GM21717 (cell line): ENCODE results near the gene FLRT1.
"Not testable (repeated sequence)": the region's sequence is repeated elsewhere in the genome, so short reads cannot be mapped to it uniquely, and the experiment has no call there.

Experiments used
- ATAC-seq: cut with Tn5 transposase; IDR thresholded peaks from one replicate; pipeline ENCODE4 v1.9.1; 2021; ENCODE audit warnings: mild to moderate bottlenecking, moderate library complexity; ENCODE audit not compliant: unreplicated experiment

FLRT1 gene

GRCh38 chr11:64044730-64045393 lies 9.1 kb downstream of the FLRT1 start:
- ATAC-seq, result no peak

DNA sequence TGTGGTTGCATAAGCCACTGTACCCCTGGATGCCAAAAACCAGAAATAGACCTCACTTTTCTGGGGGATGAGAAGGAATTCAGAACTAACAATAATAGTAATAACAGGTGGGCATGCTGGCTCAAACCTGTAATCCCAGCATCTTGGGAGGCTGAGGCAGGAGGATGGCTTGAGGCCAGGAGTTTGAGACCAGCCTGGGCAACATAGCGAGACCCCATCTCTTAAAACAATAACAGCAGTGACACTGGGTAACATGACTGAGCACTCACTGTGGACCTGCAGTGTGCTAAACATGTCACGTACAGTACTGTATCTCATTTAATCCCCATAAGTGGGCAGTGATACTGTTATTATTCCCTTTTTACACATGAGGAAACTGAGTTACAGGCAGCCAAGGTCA lies 10.0 kb downstream of the FLRT1 start:
- no peak for ATAC-seq

- not testable (repeated sequence) for ATAC-seq
These were observed 11.6 kb downstream of the FLRT1 start for GRCh38 chr11:64047373-64047772.

DNA sequence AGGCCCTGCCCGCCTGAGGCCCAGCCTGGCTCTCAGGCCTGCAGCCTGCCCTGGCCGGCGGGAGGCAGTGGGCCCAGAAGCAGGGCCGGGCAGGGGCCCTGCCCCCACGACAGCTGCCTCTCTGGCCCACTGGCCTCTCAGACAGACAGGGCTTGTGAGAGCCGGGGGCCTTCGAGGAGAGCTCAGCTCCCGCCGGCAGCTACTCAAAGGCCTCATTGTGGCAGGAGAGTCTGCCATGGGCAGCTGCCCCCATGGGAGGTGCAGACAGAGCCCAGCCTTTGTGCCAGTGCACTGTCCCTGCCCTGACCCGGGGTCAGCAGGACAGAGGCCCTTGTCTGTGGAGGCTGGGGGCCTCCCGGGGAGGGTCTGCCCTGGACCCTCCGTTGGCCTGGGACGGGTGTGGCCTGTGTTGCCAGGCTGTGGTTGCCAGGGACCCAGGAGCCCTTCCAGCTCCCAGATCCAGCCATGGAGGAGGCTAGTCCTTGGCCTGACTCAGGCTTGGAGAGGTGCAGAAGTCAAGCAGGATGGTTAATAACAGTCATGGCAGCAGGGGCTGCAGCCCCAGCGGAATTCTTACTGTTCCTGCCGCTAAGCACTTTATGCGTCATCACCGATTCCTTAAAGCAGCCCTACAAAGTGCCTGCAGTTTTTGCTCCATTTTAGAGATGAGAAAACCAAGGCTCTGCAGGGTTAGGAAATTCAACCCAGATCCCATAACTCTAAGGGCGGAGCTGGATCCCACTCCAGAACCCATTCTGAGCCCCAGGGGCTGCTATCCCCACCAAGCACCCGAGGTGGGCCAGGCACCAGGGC lies 12.5 kb downstream of the FLRT1 start:
- ATAC-seq, result no peak

DNA sequence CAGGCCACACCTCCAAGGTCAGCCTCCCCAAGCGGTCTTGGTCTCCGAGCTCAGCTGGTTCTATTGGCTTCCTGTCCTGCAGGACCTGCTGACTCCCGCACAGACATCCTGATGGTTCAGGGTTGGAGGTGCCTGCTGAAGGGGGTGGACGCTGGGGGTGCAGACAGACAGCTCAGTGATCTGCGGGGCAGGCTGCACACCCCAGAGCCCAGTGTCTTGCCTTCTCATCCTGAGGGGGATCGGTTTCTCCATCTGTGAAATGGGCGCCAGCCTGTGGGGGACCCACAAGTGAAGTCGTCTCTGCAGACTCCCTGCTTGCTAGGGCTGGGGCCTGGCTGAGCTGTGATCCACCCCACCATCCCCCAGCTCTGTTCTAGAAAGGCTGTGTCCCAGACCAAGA lies 13.8 kb downstream of the FLRT1 start:
- no peak for ATAC-seq

GRCh38 chr11:64051297-64051696 lies 15.6 kb downstream of the FLRT1 start:
- no peak for ATAC-seq

DNA sequence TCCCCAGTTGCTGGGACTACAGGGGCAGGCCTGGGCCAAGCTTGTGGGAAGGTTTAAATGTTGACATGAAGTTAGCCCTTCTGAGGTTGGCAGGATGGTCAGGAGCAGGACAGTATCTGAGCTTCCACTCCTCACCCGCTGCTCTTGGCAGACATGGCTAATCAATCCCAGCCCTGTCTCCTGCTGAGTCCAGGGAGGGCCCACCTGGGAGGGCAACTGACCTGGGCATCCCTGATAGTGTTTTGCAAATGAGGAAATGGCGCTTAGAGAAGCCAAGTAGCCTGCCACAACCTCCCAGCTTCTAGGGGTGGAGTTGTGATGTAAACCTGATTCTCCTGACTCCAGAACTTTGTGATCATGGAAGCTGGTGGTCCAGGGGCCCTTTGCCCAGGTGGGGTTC lies 16.7 kb downstream of the FLRT1 start:
- ATAC-seq, result no peak

- no peak for ATAC-seq
These were observed 17.3 kb downstream of the FLRT1 start for GRCh38 chr11:64052938-64053622.

DNA sequence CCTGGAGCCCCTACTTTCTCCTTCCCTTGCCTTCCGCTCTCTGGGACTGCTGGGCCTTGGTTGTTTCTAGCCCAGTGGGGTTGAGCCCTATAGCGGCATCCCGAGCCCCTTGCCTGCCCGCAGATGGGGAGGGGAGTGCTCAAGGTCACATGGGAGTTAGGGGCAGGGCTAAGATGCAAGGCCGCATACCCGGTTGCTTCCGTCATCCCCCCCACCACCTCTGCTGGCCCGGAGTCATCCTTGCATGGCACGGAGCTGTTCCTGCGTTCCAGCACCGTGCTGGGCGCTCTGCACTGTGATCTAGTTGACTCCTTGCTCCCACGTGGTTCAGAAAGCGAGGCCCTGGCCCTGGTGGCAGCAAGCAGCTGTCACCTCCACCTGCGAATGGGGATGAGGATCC lies 18.0 kb downstream of the FLRT1 start:
- ATAC-seq, result no peak

DNA sequence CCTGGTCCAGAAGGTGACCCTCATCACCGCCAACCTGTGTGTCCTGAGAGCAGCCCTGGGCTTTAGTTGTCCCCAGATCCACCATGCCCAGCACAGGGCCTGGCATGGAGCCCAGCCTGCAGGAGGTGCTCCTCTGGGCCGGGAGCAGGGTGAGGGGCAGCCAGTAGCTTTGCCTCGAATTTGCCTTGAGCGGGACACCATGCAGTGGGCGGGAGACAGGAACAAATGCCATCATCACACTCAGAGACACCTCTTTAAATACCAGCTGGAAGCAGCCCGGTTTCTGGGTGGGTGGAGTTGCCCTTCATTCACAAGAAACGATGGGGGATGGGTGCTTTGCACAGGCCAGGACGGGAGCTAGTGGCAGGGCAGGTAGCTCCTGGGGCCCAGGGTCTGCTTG lies 19.3 kb downstream of the FLRT1 start:
- ATAC-seq, result no peak

DNA sequence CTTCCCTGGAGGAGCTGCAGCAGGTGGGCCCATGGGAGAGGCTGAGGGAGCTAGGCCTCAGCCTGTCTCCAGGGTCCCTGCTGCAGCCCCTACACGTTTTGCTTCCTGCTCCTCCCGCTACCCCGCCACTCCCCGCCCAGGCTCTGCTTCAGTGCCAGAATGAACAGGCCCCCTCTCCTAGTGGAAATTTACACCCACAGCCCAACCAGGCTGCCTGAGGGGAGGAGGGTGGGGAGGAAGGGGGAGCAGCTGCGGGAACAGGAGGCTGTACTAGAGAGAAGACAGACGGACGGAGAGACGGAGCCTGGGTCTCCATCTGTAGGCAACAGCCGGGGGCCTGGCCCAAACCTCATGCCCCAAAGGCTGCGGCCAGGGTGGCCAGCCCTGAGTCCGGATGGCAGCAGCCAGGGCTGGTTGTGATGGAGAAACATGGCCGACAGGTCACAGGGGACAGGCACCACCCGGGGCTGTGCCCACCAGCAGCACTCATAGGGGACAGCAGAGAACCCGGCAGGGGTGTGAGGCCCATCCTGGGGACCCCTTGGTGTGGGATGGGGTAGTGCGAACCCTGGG lies 20.6 kb downstream of the FLRT1 start:
- ATAC-seq, result no peak

GRCh38 chr11:64056861-64057260 lies 21.1 kb downstream of the FLRT1 start:
- ATAC-seq, result no peak

- ATAC-seq, result no peak
These were observed 22.2 kb downstream of the FLRT1 start for GRCh38 chr11:64057890-64058289.

GRCh38 chr11:64058494-64058893 lies 22.8 kb downstream of the FLRT1 start:
- no peak for ATAC-seq

GRCh38 chr11:64059339-64060140 lies 23.8 kb downstream of the FLRT1 start:
- no peak for ATAC-seq

DNA sequence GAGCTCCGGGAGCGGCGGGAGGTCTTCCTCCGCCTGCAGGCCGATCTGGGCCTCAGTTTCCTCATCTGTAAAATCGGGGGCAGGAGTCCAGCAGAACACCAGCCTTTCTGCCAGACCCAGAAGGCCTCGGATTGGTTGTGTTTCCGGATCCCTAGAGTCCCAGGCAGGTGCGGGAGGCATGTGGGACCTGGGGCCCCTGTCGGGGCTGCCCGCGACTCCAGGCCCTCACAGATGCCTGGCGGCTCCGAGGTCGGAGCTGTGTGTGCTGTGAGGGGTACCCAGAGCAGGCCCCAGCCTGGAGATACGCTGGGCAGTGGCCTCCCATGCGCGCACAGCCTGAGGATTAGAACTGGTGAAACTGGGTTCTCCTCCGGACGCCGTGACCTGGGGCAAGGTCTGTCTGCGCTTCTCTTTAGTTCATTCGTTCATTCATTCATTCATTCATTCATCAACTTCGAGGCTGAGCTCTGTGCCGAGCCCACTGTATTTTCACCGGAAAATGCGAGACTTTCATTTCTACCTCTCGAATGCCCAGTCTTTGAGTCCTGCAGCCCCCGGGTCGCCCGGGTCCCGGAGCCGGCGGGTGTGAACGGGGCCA lies 24.6 kb downstream of the FLRT1 start:
- no peak for ATAC-seq

GRCh38 chr11:64060861-64061444 lies 25.2 kb downstream of the FLRT1 start:
- no peak for ATAC-seq

DNA sequence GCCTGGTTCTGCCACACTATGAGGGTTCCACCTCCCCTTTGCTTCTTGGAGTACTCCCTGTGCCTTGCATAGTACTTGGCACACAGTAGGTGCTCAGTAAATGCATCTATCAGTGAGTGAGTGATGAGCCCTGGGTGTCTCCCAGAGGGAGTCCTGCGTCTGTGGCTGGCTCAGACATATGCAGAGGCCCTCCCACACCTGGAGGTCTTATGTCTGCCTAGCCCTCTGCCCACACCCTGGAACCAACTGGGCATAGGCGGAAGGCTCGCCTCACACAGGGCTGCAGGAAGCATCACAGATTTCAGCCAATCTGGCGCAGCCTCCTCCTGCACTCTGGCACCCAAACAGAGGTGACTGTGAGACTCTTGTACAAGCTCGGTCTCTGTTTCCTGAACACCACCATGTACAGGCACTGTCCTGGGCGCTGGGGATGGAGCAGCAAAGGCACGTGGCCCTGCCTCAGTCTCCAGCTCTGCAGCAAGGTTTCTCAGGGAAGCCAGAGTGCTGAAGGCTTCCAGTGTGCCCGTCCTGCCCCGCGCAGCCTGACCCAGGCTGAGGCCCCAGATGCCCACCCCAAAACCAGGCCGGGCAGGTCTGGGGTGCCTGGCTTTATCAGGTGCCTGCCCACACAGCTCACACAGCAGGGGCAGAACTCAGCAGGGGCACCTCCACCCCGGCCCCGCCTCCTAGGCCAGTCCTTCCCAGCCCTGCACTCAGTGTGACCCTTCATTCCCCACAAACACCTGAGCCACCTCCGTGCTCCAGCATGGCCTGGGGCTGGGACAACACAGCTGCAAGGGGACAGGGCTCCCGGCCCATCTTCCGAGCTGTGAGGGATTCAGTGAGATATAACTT lies 26.7 kb downstream of the FLRT1 start:
- ATAC-seq, result no peak

GRCh38 chr11:64063777-64064176 lies 28.0 kb downstream of the FLRT1 start:
- no peak for ATAC-seq
